ENCODE data around the gene KIAA1217.

The KIAA1217 gene

DNA sequence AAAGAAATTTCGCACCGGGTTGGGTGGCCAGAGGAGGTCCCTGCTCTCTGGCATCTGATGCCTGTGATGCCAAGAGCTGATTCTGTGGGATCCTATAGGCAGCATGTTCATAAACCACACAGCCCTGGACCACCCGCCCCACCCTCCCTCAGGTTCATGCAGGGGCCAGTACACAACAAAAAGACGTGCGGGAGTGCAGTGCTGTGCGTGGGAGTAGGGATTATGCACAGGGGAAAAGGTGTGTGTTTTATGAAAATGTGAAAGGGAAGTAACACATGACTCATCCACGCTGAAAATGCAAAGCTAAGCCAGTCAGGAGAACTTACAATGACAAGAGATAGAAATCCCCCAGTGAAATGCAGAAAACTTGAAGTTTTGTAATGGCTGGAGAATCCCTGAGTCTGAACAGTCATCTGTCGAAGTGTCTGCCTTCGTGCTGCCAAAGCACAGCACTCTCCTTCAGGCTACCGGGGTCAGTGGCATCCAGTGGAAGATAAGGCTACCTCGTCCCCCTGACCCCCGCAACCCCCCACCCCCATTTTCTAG, 1.1 kb downstream of the KIAA1217 start:
- DNase-seq: peak; percentile 32

DNA sequence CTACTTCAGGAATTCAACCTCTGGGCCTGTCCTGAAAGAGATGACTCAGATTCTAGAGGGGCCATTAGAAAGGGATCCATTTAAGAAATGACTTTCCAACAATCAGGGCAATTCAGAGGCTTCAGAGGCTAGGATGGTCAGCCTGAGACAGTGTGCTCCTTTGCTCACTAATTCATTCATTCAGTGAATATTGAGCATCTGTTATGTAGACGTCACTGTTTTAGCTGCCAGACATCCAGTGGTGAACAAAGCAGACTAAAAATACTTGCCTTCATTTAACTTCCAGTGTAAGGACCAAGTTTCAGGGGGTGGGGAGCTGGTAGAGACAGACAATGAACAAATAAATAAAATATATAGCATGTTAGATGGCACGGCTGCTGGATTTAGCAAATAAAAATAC, 1.6 kb downstream of the KIAA1217 start:
- no peak for DNase-seq

DNA sequence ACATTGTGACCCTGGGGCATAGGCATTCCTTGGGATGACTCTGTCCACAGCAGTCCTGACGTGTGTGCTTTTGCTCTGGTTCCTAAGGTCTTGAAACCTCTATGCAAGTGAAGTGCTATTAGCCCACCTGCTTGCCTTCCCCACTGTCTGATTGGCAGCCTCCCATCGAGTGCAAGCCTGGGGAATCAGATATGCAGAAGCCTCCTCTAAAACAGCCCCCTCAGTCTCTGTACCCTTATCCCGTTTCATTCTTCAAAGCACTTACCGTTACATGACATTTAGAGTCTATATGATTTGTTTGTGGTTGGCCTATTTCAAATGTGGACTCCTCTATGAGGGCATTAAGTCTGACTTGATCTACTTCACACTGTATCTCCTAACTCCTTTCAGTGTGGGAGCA, 4.3 kb downstream of the KIAA1217 start:
- DNase-seq: no peak

DNA sequence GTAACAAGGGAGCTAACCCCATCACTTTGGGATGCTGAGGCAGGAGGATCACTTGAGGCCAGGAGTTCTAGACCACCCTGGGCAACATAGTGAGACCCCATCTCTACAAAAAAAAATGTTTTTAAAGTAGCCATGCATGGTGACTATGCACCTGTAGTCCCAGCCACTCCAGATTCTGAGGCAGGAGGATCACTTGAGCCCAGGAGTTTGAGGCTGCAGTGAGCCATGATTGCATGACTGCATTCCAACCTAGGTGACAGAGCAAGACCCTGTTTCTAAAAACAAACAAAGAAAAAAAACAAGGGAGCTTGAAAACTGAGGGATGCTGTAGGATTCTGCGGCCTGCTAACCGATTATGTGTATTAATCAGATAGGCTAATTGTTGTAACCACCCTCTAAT, 4.9 kb downstream of the KIAA1217 start:
- no peak for DNase-seq

DNA sequence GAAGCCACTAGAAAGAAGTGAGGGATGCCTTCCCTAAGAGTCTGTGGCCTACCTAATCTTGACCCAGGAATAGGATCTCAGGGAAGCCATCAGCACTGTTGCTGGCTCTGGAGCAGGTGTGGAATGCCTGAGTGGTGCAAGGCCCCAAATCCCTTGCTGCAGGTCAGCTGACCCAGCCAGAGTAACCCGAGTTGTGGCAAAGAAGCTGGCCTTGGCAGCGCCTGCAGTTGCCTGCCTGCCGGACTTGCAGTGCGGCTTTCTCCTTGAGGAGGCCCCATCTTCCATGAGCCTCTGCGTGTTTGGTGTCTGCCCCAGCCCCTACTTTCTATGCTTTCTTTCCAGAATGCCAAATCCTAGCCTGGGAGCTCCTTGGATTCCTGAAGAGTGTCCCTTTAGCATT, 5.8 kb downstream of the KIAA1217 start:
- no peak for DNase-seq

DNA sequence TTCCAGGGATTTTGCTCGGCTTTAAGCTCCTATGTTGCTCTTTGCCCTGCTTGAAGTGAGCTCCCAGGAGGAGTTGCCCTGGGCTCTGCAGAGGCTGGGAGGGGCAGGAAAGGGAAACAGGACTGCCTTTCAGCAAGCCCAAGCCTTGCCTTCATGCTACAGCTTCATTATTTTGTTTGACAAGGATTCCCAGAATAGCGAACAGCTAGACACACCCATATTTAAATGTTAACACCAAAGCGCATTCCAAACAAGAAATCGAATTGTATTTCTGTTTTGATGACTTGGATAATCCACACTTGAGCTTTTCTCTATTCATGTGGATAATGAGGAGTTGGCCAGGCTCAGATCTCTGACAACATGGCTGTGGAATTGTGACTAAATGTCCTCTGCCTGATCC, 6.3 kb downstream of the KIAA1217 start:
- no peak for DNase-seq

DNA sequence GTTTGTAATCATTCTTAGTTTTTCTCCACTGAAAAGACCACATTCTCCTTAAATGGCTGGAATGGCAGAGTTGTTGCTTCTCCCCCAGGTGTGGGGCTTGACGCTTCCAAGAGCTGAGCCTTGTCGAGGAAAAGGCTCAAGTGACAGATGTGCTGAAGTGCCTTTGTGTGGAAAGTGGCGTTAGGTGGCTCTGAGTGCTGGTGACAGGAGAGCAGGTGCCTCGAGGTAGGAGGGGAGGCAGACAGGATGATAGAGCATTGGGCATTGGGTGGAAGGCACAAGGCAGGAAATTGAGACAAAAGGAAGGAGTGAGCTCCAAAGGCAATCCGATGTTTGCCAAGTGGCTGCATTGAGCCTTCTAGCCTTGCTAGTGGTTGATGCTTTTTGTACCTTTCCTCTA, 6.7 kb downstream of the KIAA1217 start:
- DNase-seq: no peak

DNA sequence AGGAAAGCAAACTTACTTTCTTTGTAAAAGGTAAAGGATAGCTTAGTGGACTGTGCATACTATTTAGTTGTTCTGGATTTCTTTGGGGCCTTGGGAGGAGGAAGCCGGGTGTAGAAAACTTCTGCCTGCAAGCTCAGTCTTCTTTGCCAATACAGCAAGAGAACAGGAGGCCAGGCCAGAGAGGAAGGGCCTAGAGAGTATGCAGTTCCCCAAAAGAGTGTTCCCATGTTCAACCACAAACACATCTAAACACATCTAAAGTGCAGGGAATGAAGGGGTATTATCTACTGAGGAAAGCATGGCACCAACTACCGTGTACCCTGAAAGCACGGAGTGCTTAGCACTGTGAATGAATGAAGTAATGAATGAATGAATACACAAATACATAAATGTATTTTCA, 11.0 kb downstream of the KIAA1217 start:
- no peak for DNase-seq

DNA sequence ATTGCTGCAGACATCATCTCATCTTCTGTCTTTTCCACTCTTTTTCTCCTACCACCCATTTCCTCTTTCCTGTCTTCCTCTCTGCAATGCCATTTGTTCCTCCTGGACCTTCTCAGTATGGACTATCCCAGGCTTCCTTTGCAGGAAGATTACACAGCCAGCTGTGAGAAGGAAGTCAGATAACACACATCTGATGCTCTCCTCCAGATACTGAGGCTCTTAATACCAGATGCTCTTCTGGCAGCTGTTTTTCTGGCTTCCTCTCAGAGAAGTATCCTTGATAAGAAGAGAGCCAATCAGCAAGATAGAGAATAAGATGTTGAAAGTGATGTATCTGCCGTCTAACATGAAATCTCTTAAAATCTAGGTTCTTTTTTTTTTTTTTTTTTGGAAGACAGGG, 14.4 kb downstream of the KIAA1217 start:
- no peak for DNase-seq

DNA sequence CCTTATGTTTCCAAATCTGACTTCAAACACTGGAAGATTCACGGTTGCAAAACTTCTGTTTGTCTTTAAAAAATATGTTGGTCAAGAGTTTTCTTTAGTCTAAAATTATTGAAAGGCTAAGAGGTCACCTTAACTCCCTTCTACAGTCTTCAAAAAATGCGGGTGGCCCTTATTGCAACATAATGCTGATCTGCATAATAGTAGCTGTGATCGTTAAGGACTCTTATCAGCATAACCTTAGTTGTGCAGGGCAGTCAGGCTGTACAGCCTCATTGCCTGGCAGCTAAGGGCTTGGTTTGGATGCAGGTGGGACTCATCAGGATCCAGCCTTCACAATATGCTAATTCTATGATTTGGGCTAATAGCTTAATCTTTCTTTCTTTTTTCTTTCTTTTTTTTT, 15.0 kb downstream of the KIAA1217 start:
- DNase-seq: no peak

DNA sequence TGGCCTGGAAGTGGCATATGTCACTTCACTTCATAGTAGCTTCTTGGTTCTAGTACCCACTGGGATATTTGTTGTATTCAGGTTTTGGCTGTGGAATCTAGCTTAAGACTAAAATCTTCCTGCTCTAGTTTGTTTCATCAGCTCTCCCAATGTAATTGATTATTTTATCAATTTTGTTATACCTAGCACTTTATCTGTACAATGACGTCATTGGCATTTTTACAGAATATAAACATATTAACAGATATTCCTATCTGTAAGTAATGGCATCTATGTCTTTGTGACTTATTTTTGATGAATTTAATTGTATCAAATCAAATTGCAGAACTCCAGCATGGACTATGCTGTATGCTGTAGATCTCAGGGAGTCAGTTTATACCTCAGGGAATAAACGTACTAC, 19.7 kb downstream of the KIAA1217 start:
- DNase-seq: no peak

DNA sequence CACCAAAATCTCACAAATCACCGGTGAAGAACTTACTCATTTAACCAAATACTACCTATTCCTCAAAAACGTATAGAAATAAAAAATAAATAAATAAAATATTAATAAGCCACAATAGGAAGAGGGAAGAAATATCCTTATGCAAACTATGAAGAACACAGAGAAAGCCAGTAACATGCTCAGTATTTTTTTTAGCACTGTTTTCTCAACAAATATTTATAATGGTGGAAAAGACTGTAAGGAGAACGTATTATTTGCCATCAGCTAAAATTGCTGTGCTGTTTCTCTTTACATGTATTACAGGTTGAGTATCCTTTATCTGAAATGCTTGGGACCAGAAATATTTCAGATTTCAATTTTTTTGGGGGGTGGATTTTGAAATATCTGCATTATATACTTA, 21.0 kb downstream of the KIAA1217 start:
- DNase-seq: no peak

DNA sequence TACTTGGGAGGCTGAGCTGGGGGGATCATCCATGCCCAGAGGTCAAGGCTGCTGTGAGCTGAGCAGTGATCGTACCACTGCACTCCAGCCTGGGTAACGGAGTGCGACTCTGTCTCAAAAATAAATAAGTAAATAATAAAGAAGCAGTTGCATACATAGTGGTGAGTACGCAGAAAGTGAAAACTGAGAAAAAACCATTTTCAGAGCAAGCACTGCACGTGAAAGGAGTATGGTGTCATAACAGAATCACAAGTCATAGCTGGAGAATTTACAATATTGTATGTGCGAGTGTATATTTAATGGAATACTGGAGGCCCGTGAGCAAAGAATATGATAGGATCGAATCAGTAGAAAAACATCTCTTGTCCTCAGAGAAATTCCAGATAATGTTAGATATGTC, 22.3 kb downstream of the KIAA1217 start:
- no peak for DNase-seq

DNA sequence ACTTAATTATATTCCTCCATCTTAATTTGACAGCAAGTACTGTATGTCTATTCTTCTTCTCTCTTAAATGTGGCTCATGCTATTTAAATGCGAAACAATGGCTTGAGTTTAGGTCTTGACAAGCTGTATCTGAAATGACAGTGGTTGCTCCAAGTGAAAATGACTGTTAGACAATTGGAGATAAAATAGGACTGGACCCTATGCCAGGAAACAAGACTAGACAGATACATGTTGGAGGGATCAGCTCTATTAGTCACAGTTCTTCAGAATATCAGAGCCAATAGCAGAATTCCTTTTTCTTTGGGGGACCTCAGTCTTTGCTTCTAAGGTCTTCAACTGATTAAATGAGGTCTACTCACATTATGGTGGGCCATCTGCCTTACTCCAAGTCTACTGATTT, 25.8 kb downstream of the KIAA1217 start:
- no peak for DNase-seq

DNA sequence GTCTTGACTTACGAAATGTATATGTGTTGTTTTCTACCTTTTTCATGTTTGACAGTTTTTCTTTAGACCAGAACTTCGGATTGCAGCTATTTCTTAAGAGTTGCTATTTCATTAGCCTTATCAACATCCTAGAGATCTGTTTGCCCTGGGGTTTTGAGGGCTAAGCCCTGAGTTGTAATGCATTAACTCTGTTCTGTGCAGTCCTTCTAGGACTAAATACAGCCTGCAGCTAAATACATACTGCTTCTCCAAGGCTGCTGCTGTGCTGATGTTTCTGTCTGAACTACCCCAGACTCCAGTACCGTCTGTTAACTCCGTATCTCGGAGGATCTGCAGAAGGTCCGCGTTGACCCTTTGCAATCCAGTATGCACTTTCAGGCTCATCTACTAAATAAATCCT, 26.5 kb downstream of the KIAA1217 start:
- no peak for DNase-seq

DNA sequence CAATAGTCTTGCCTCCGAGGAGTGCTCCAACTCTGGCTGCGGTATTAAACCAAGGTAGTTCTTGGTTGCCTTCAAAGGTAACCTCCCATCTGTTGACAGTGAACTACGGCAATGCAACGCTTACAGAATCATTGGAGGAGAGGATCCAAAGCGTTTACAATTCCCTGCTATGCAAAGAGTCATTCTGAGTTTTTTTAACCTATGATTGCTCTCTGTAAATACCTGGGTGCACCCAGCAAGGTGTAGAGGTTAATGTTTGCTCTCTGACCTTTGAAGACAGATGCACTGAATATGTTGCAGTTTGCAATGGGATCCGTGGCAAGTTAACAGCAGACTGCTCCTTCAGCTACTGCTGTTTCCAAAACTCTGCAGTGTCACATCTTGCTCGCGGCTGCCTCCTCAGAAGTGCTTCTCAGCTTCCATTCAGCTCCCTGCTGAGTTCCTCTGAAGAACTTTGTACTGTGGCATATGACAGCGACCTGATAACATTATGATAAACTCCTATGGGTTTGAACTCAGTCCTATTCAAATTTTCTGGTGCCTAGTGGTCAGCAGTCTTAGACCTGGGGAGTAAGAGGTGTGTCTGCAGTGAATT, 29.0 kb downstream of the KIAA1217 start:
- no peak for DNase-seq

DNA sequence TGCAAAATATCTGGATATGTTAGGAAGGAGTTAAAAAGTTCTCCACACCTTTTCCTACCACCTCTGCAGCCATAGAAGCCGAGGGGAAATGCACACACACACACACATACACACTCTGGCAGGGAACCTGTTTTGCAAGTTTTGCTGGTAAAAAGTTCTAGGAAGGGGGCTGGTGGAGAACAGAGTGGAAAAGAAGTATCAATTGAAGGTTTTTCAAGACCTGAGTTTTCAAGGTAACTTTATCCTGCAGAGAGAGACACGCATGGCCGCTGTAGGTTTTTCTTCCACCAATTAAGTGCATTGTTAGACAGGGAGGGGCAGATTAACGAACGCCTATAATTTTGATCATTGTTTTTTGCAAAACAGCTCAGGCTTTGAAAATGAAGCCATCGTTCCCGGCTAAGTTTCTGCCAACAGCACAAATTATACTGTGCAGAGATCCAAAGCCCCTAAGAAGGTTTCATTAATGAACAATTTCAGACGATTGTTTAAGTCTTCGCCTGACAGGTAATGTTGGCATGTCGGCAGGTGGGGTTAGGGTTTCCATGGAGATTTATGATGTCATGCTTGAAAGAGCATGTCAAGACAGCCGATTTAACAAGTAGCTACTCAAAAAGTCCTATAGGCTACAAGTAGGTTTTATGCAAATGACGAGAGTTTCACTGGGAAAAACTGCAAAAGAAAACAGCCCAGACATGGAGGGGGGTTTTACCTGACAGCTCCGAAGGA, 29.7 kb downstream of the KIAA1217 start:
- no peak for DNase-seq

DNA sequence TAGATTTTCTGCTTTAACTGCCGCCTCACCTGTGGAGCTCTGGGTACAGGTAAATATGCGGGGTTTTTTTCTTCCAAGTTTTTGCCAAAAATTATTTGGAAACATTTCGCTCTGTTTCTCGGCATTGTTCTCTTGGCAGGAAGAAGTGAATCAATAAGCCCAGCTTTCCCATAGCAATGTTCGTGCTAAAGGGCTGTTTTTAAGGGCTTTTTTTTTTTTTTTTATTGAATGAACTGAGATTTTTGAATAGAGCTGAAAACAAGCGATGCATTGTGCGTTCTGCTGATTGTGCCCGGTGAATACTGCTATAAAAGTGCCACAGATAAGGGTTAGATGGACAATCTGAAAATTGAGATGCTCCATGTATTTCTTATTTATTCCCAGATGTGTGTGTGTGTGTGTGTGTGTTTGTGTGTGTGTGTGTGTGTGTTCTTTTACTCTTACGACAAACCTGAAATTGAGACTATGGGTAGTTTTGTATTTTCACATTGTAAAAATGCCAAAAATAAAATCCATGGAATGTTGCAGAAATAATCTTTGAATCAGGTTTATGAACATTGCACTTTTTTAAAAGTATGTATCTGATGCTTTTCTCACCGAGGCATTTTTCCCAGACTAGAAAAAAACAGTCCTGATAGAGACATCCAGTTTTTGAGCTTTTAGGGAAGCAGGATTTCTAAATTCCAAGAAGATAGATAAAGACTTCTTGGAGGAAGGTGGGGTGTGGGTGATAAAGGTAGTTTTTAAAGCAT, 30.5 kb downstream of the KIAA1217 start:
- DNase-seq: no peak

DNA sequence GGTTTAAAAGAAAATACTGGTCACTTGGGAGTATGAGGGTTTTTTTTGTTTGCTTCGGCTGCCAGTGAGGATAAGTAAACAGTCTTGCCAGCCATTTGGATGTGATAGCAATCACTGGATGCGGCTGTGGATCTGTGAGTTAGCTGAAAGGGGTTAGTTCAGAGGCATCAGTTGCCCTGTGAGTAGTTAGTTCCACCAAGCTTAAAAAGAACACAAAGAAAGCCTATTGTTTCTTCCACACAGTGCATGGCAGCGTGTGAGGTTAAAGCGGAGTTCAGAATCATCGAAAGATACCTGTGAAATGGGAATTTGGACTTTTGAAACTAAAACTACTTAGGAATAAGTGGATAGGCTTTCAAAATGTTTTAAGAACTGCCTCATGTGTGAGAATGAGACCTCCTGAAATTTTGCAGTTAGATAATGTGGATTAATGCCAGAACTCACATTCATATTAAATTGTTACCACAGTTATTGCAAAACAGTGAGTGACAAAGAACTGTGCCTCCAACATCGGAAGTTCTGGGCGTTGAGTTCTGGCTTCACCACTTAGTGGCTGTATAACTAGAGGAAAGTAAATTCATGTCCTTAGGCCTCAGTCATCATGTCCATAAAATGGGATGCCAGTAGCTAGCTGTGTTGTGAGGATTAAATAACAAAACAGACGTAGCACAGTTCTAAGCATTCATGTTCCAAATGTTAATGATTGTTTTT, 31.3 kb downstream of the KIAA1217 start:
- no peak for DNase-seq

DNA sequence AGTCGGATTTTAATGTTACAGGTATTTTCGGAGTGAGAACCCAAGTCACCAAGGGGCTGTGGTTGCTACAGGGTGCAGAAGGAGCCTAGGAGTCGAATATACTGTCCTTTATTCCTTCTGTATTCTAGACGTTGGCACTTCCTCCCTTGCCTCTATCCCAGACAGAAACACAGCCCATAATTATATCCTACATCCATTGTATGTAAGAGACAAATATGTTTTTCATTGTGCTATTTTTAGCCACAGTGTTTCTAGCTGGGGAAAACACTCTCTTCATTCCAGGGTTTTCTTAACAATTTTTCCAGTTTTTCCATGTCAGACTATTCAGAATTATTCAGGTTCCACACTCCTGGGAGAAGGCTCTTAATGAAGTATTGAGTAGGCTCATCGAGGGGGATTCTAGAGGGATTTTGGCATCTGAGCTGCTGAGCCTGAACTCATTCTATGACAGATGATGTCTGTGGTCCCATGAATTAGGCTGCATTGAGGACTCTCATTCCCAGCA, 32.6 kb downstream of the KIAA1217 start:
- no peak for DNase-seq

DNA sequence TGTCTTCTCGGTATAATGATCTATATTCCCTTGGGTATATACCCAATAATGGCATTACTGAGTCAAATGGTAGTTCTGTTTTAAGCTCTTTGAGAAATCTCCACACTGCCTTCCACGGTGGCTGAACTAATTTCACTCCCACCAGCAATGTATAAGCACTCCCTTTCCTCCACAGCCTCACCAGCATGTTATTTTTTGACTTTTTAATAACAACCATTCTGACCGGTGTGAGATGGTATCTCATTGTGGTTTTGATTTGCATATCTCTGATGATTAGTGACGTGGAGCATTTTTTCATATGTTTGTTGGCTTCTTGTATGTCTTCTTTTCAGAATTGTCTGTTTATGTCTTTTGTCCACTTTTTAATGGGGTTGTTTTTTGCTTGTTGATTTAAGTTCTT, 33.6 kb downstream of the KIAA1217 start:
- DNase-seq: no peak

DNA sequence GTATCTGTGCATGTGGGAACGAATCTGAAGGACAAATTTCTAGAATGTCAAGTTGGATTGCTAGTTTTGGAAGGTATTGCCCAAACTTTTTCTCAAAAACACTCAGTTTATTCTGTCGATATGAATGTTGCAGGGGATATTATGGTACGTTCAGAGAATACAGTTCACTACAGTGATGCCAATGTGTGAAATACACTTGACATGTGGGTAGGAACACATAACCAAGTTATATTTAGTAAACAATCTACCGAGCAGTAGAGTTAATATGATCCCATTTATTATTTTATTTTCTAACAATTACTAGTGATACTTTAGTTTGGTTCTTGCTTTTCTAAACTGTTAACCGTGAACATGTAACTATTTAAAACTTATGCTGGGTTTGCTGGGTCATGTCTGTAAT, 37.4 kb downstream of the KIAA1217 start:
- DNase-seq: no peak

DNA sequence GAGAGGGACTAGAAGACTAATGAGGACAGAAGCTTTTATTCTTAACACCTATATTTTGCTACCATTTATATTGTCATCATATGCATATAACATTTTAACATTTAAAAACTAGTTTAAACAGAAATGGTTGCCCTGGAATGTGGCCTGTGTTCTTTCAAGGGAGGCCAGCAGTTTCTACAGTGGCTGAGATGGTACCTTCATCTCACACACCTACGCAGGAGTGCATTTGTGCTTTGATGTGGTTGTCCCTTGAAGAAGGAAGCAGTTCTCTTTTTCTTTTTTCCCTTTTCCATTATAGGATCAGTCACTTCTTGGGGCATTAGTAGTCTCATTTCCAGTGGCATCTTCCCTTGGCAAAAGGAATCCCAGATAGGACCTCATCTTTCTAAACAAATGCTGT, 38.9 kb downstream of the KIAA1217 start:
- no peak for DNase-seq

All from suppressor macrophage treated with lipopolysaccharide for 4 hours (primary cell).